PC-3 (cell line): ENCODE measurements around the gene PRR13. TPM values are rescaled to one million over a fixed set of nuclear protein-coding genes. Genes with fewer than 3 reads are reported as not detected.

Source experiments
- ATAC-seq: fragments of 200-7000 bp; cut with Tn5 transposase; 2 replicates; pipeline ENCODE4 v1.9.1; 2020; ENCODE audit warnings: mild to moderate bottlenecking, moderate library complexity
- BruUV-seq: library from RNA; stranded (reverse); fragments of 400-500 nt; replicated peaks from 2 replicates; lab custom pipeline; 2021; lab: Mats Ljungman, UMichigan
- CTCF ChIA-PET: fragments of 300-600 bp; sonication (Branson Sonifier 250); formaldehyde crosslinking; loops from one replicate; lab custom pipeline; 2022; ENCODE audit warnings: antibody characterized with exemption; lab: Charles Lee
- POLR2A ChIA-PET: fragments of 300-600 bp; sonication (Branson Sonifier 250); formaldehyde crosslinking; loops from one replicate; lab custom pipeline; 2022; ENCODE audit warnings: antibody characterized with exemption; ENCODE audit not compliant: unreplicated experiment; lab: Charles Lee
- DNase-seq: peaks from one replicate; pipeline ENCODE4 v3.0.0-alpha.2; 2015
- H2AFZ ChIP-seq: fragments of 300-600 bp; sonication (generic); 2 replicates; pipeline ENCODE4 v1.6.0; 2016; ENCODE audit warnings: antibody characterized with exemption, low read length
- H3F3A ChIP-seq: fragments of 300-600 bp; sonication (generic); one replicate; pipeline ENCODE4 v1.6.0; 2017; ENCODE audit warnings: antibody characterized with exemption, low read length, control low read depth, mild to moderate bottlenecking; ENCODE audit not compliant: unreplicated experiment
- H3K27ac ChIP-seq: fragments of 300-600 bp; sonication (generic); 2 replicates; pipeline ENCODE4 v1.5.1; 2016; ENCODE audit warnings: mild to moderate bottlenecking, low read length
- H3K27me3 ChIP-seq: fragments of 300-600 bp; sonication (generic); 2 replicates; pipeline ENCODE4 v1.6.1; 2016; ENCODE audit warnings: low read length, mixed read lengths
- H3K36me3 ChIP-seq: fragments of 300-600 bp; sonication (generic); 2 replicates; pipeline ENCODE4 v1.6.1; 2016; ENCODE audit warnings: low read depth, mixed run types, low read length, mixed read lengths
- H3K4me1 ChIP-seq: fragments of 300-600 bp; sonication (generic); 2 replicates; pipeline ENCODE4 v1.5.1; 2016; ENCODE audit warnings: low read length; ENCODE audit not compliant: insufficient read depth
- H3K4me2 ChIP-seq: fragments of 300-600 bp; sonication (generic); 2 replicates; pipeline ENCODE4 v1.6.0; 2016; ENCODE audit warnings: low read length
- H3K4me3 ChIP-seq: fragments of 300-600 bp; sonication (generic); 2 replicates; pipeline ENCODE4 v1.5.1; 2016; ENCODE audit warnings: mild to moderate bottlenecking, low read length, mixed read lengths
- H3K79me2 ChIP-seq: fragments of 300-600 bp; sonication (generic); 2 replicates; pipeline ENCODE4 v1.6.1; 2017; ENCODE audit warnings: low read length, mixed read lengths
- H3K9ac ChIP-seq: fragments of 300-600 bp; sonication (generic); 2 replicates; pipeline ENCODE4 v1.6.0; 2016; ENCODE audit warnings: mild to moderate bottlenecking, low read length
- H3K9me2 ChIP-seq: fragments of 300-600 bp; sonication (generic); replicated peaks from 2 replicates; pipeline ENCODE4 v1.6.1; 2016; ENCODE audit warnings: mixed run types, low read length, mixed read lengths
- H3K9me3 ChIP-seq: fragments of 300-600 bp; sonication (generic); 2 replicates; pipeline ENCODE4 v1.6.1; 2016; ENCODE audit warnings: low read length, mixed read lengths
- H4K20me1 ChIP-seq: fragments of 300-600 bp; sonication (generic); 2 replicates; pipeline ENCODE4 v1.6.1; 2016; ENCODE audit warnings: low read length, mixed read lengths
- EZH2 ChIP-seq: fragments of 300-600 bp; sonication (generic); IDR thresholded peaks from one replicate; pipeline ENCODE4 v1.6.1; 2017; ENCODE audit warnings: antibody characterized with exemption, mild to moderate bottlenecking, low read length; ENCODE audit not compliant: unreplicated experiment
- EZH2phosphoT487 ChIP-seq: fragments of 300-600 bp; sonication (generic); IDR thresholded peaks from 2 replicates; pipeline ENCODE4 v1.6.1; 2018; ENCODE audit warnings: mild to moderate bottlenecking, antibody characterized with exemption, low read length, borderline replicate concordance
- intact Hi-C: fragments of 100-400 bp; cut with micrococcal nuclease; formaldehyde crosslinking; loops from 2 replicates; pipeline ENCODE4 v1.9.0; 2023
- total RNA-seq: library from RNA; depleted of rRNA; stranded (reverse); fragments of >200 nt; gene quantifications from 2 replicates; pipeline ENCODE4 v1.2.3, GENCODE V29; 2014
- TF ChIP-seq, protein P1 (sequence below): fragments of 300-600 bp; sonication (generic); conservative IDR thresholded peaks from 2 replicates; pipeline ENCODE4 v1.5.1; 2017; ENCODE audit warnings: antibody characterized with exemption, low read depth, mild to moderate bottlenecking, low read length

PRR13 gene
- total RNA-seq, 1 experiment from 2014 or later: 54.2 TPM

GRCh38 chr12:53461059-53461458, 19.5 kb downstream of the PRR13 start:
- H3K4me2 ChIP-seq: no peak overlapping the region
- BruUV-seq: no TSS peak
- no peaks in the 10 kb centered on the region for H3K27me3 ChIP-seq
- DNase-seq (no peak), ATAC-seq (no peak)
- no peak overlapping the region for H2AFZ ChIP-seq
- ChIA-PET POLR2A (no interaction called here), CTCF (no interaction called here)
- H3F3A ChIP-seq: no peaks in the 10 kb centered on the region
- H3K4me3 ChIP-seq: no peak overlapping the region
- no peak overlapping the region for H3K9ac ChIP-seq
- no peaks in the 10 kb centered on the region for H3K9me2 ChIP-seq
- no peaks in the 10 kb centered on the region for H3K9me3 ChIP-seq
- intact Hi-C loops: no loop called here
- H3K4me1 ChIP-seq: no peaks in the 10 kb centered on the region
- H3K79me2 ChIP-seq: peaks cover 90% of the 10 kb centered on the region
- peaks cover 94% of the 10 kb centered on the region for H3K36me3 ChIP-seq
- no peak overlapping the region for H3K27ac ChIP-seq
- H4K20me1 ChIP-seq: peaks cover 77% of the 10 kb centered on the region
- TF ChIP-seq EZH2phosphoT487: no peak
- no peak for TF ChIP-seq EZH2
- TF ChIP-seq, protein P1, sequence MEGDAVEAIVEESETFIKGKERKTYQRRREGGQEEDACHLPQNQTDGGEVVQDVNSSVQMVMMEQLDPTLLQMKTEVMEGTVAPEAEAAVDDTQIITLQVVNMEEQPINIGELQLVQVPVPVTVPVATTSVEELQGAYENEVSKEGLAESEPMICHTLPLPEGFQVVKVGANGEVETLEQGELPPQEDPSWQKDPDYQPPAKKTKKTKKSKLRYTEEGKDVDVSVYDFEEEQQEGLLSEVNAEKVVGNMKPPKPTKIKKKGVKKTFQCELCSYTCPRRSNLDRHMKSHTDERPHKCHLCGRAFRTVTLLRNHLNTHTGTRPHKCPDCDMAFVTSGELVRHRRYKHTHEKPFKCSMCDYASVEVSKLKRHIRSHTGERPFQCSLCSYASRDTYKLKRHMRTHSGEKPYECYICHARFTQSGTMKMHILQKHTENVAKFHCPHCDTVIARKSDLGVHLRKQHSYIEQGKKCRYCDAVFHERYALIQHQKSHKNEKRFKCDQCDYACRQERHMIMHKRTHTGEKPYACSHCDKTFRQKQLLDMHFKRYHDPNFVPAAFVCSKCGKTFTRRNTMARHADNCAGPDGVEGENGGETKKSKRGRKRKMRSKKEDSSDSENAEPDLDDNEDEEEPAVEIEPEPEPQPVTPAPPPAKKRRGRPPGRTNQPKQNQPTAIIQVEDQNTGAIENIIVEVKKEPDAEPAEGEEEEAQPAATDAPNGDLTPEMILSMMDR: no peak

DNA sequence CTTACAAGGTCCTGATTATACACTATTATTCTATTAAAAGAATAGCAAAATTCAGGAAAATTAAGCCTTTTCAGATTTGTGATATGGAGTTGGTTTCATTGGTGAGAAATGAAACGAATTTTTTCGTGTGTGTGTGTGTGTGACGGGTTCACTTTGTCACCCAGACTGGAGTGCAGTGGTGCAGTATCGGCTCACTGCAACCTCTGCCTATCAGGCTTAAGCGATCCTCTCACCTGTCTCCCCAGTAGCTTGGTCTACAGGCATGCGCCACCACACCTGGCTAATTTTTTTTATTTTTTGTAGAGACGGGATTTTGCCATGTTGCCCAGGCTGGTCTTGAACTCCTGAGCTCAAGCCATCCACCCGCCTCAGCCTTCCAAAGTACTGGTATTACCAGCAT, 20.1 kb downstream of the PRR13 start:
- H3K36me3 ChIP-seq: peaks cover 94% of the 10 kb centered on the region
- H3K4me3 ChIP-seq: no peak overlapping the region
- H3K4me2 ChIP-seq: no peak overlapping the region
- BruUV-seq: no TSS peak
- DNase-seq: no peak
- no peaks in the 10 kb centered on the region for H3F3A ChIP-seq
- no peaks in the 10 kb centered on the region for H3K9me2 ChIP-seq
- no peak for ATAC-seq
- no peak for TF ChIP-seq EZH2phosphoT487
- TF ChIP-seq, protein P1: no peak
- no peak for TF ChIP-seq EZH2
- H3K9ac ChIP-seq: no peak overlapping the region
- H4K20me1 ChIP-seq: peaks cover 77% of the 10 kb centered on the region
- peaks cover 90% of the 10 kb centered on the region for H3K79me2 ChIP-seq
- ChIA-PET POLR2A (no interaction called here), CTCF (no interaction called here)
- intact Hi-C loops: no loop called here
- H3K27ac ChIP-seq: no peak overlapping the region
- no peak overlapping the region for H2AFZ ChIP-seq
- H3K4me1 ChIP-seq: no peaks in the 10 kb centered on the region
- H3K27me3 ChIP-seq: no peaks in the 10 kb centered on the region
- H3K9me3 ChIP-seq: no peaks in the 10 kb centered on the region

DNA sequence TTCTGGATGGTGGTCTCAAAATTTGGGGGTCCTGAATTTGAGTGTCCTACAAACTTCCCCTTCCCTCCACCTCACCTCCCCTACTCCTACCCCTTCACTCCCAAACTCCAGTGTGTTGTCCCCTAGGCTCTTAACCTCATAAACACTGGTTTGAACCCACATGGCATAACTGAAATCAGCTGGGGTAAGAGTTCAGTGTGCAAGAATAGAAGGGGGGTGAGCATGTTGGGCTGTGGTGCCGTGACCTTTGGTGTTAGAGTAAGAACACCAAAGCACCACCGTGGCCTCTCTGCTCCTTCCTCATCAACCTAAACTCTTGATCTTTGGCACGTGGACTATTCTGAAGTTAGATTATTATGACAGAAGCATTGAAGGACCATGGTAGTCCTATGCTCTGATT, 21.4 kb downstream of the PRR13 start:
- intact Hi-C loops: no loop called here
- Histone ChIP-seq H3K4me2 (no peak overlapping the region), H3K9me3 (no peaks in the 10 kb centered on the region), H2AFZ (no peak overlapping the region), H3K27ac (no peak overlapping the region), H3K27me3 (no peaks in the 10 kb centered on the region), H3K4me3 (no peak overlapping the region), H3K4me1 (no peaks in the 10 kb centered on the region), H3F3A (peaks cover 4% of the 10 kb centered on the region), H3K9me2 (no peaks in the 10 kb centered on the region), H4K20me1 (peaks cover 83% of the 10 kb centered on the region), H3K36me3 (peaks cover 94% of the 10 kb centered on the region), H3K79me2 (peaks cover 85% of the 10 kb centered on the region), H3K9ac (no peak overlapping the region)
- ChIA-PET POLR2A (no interaction called here), CTCF (no interaction called here)
- DNase-seq: no peak
- BruUV-seq: no TSS peak
- ATAC-seq: no peak
- TF ChIP-seq, protein P1: no peak
- TF ChIP-seq EZH2phosphoT487 (no peak), EZH2 (no peak)
